ENCODE data around the gene TMEM108.

Gene TMEM108

GRCh38 chr3:133055339-133055738, 17.1 kb downstream of the TMEM108 start:
- DNase-seq: no peak

- DNase-seq: no peak
Observed at GRCh38 chr3:133058243-133058642, 20.1 kb downstream of the TMEM108 start.

GRCh38 chr3:133058831-133059230, 20.6 kb downstream of the TMEM108 start:
- DNase-seq: no peak

- DNase-seq: no peak
Observed at GRCh38 chr3:133065193-133065961, 27.2 kb downstream of the TMEM108 start.

GRCh38 chr3:133066026-133066425, 27.8 kb downstream of the TMEM108 start:
- DNase-seq: no peak

- DNase-seq: no peak
Observed at GRCh38 chr3:133069556-133070286, 31.5 kb downstream of the TMEM108 start.

- DNase-seq: no peak
Observed at GRCh38 chr3:133074977-133075376, 36.8 kb downstream of the TMEM108 start.

GRCh38 chr3:133077688-133078087, 39.5 kb downstream of the TMEM108 start:
- DNase-seq: no peak

- DNase-seq: no peak
Observed at GRCh38 chr3:133079621-133080020, 41.4 kb downstream of the TMEM108 start.

- no peak for DNase-seq
Observed at GRCh38 chr3:133081016-133081415, 42.8 kb downstream of the TMEM108 start.

GRCh38 chr3:133083395-133083794, 45.2 kb downstream of the TMEM108 start:
- no peak for DNase-seq

- no peak for DNase-seq
Observed at GRCh38 chr3:133089906-133090485, 51.8 kb downstream of the TMEM108 start.

- DNase-seq: no peak
Observed at GRCh38 chr3:133092681-133093080, 54.5 kb downstream of the TMEM108 start.

GRCh38 chr3:133093366-133093765, 55.2 kb downstream of the TMEM108 start:
- no peak for DNase-seq

GRCh38 chr3:133096900-133097613, 58.9 kb downstream of the TMEM108 start:
- DNase-seq: no peak

- no peak for DNase-seq
Observed at GRCh38 chr3:133103706-133104105, 65.5 kb downstream of the TMEM108 start.

- no peak for DNase-seq
Observed at GRCh38 chr3:133106169-133106568, 68.0 kb downstream of the TMEM108 start.

GRCh38 chr3:133112666-133113065, 74.5 kb downstream of the TMEM108 start:
- no peak for DNase-seq

- no peak for DNase-seq
Observed at GRCh38 chr3:133113526-133113925, 75.3 kb downstream of the TMEM108 start.

- no peak for DNase-seq
Observed at GRCh38 chr3:133113927-133114597, 75.9 kb downstream of the TMEM108 start.

- no peak for DNase-seq
Observed at GRCh38 chr3:133115176-133115575, 77.0 kb downstream of the TMEM108 start.

GRCh38 chr3:133117342-133117741, 79.2 kb downstream of the TMEM108 start:
- DNase-seq: no peak

GRCh38 chr3:133119176-133119575, 81.0 kb downstream of the TMEM108 start:
- DNase-seq: no peak

All from GOT3 (cell line).